ENCODE measurements around the gene ULK4.
A peak's percentile ranks its signal among the peaks of the same experiment; 100 is the strongest.

The ULK4 gene

DNA sequence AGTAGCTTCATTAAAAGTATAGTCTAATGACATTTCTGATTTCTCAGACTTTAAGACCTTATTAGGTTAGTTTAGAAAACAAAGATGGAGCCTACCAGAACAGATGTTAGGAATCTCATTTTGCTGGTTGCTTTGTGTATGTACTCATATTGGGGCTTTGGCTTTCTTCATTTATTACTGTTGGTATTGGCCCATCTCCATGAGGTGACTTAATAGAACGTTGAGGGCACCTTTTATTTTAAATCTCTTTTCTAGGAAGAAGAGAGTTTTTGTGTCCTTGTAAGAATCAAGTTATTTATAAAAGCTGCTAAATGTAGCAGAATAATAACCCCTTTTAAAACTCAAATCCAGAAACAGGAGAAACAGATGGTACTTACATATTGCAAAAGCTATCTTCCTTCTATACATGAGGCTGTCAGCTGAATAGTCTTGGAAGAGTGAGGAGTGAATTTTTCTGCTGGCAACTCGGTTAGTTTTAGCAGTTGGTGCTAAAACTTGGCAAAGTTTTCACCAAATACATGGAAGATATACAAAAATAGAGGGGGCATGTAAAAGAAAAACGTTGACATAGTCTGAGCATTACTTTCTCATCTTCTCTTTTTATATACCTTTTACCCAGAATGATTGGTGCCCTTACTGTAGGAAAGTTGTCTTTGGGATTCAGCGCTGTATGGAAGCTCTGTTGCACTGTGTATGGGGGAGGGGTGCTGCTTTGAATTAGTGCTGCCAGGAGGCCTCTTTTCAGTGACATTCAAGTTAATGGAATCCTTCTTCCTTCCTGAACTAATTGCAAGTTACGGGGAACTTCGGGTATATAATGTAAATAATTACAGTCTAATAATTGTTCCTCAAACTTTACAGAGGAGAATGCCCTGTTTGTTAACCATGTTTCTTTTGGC, 726.8 kb downstream of the ULK4 start:
- H3K4me3 ChIP-seq (ENCODE audit: low read depth, low read length), result no peak overlapping the region
- DNase-seq (ENCODE audit: low read depth), result peak; percentile 73
- no peak for TF ChIP-seq CTCF (IDR thresholded peaks at IDR 0.05; ENCODE audit: control insufficient read depth, extremely low read depth, insufficient read depth)

- no peak for DNase-seq (ENCODE audit: low read depth)
- TF ChIP-seq CTCF (IDR thresholded peaks at IDR 0.05; ENCODE audit: control insufficient read depth, extremely low read depth, insufficient read depth), result no peak
- no peak overlapping the region for H3K4me3 ChIP-seq (ENCODE audit: low read depth, low read length)
These were observed 737.6 kb downstream of the ULK4 start for GRCh38 chr3:41224120-41224806.

DNA sequence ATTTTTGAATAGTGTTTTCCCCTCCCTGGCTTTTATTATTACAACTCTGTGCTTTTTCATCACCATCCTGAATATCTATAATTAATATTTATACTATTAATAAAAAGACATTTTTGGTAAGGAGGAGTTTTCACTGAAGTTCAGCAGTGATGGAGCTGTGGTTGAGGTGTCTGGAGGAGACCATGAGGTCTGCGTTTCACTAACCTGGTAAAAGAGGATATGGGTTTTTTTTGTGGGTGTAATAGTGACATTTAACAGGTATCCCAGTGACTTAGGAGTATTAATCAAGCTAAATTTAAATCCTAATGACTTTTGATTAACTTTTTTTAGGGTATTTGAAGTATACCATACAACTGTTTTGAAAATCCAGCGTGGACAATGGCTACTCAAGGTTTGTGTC, 738.2 kb downstream of the ULK4 start:
- no peak for TF ChIP-seq CTCF (IDR thresholded peaks at IDR 0.05; ENCODE audit: control insufficient read depth, extremely low read depth, insufficient read depth)
- no peak for DNase-seq (ENCODE audit: low read depth)
- no peak overlapping the region for H3K4me3 ChIP-seq (ENCODE audit: low read depth, low read length)

DNA sequence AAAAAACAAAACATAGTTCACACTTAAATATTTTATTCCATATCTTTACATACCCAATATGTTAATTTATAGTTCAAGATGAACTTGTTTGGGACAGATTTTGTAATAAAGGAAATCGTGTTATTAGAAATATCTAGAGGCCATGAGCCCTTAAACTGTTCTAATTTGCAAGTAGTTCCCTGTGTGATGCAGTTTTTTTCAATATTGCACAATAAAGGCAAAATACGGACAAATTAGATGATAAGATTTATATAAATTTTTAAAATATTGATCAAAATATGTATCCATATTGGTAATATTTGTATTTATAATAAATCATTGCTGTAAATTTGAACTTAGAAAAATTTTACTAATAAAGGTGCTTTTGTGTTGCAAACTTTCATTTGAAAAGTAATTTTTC, 738.8 kb downstream of the ULK4 start:
- no peak overlapping the region for H3K4me3 ChIP-seq (ENCODE audit: low read depth, low read length)
- DNase-seq (ENCODE audit: low read depth), result no peak
- TF ChIP-seq CTCF (IDR thresholded peaks at IDR 0.05; ENCODE audit: control insufficient read depth, extremely low read depth, insufficient read depth), result no peak

DNA sequence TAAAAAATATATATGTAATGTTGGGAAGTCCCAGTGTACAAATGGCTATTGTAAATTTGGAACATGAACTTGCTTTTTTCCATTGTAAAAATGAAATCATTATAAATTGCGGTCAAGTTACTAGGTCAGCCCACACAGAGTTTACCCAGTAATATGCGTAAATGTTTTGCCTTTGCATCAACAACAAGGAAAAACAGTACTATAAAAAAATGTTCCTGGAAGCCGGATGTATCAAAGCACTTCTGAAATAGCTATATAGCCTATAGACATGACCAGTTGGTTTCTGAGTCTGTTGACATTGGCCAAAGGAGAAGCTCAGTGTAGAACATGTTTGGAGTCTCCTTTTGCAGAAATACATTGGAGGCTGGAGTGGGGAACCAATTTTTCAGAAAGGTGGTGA, 739.4 kb downstream of the ULK4 start:
- no peak for DNase-seq (ENCODE audit: low read depth)
- no peak overlapping the region for H3K4me3 ChIP-seq (ENCODE audit: low read depth, low read length)
- no peak for TF ChIP-seq CTCF (IDR thresholded peaks at IDR 0.05; ENCODE audit: control insufficient read depth, extremely low read depth, insufficient read depth)

- H3K4me3 ChIP-seq (ENCODE audit: low read depth, low read length), result no peak overlapping the region
- no peak for DNase-seq (ENCODE audit: low read depth)
- TF ChIP-seq CTCF (IDR thresholded peaks at IDR 0.05; ENCODE audit: control insufficient read depth, extremely low read depth, insufficient read depth), result no peak
These were observed 739.9 kb downstream of the ULK4 start for GRCh38 chr3:41222012-41222411.

Data from LNCaP clone FGC (cell line).